Iris pigment epithelial cell (primary cell): Measurements from ENCODE around the gene VAV1.
"Not testable (repeated sequence)": the region's sequence is repeated elsewhere in the genome, so short reads cannot be mapped to it uniquely, and the experiment has no call there.

ENCODE experiments used
- DNase-seq: peaks from one replicate; pipeline ENCODE4 v3.0.0-alpha.2; 2011; ENCODE audit warnings: low read depth

Gene VAV1

GRCh38 chr19:6737873-6738786, 34.4 kb upstream of the VAV1 start:
- peak; percentile 86 for DNase-seq

- peak; percentile 47 for DNase-seq
Measured at GRCh38 chr19:6738787-6739389, 33.6 kb upstream of the VAV1 start.

DNA sequence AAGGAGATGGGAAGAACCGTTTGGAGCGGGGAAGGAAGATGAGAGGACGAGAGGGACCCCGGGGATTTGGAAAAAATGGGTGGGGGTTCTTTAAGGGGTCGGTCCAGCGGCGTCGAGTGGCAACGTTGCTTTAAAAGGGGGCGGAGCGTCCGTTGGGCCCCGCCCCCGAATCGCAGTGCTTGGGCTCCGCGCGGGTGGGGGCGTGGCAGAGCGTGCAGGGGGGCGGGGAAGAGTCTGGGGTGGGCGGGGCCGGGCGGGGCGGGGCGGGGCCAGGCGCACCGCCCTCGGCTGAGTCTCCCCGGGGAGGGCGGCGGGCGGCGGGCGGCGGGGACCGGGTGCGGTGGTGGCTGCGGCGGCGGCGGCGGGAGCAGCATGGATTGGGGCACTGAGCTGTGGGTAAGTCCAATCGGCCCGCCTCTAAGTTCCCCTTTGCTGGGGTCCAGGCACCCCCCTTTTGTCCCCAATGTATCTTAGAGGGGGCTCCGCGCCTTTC, 33.1 kb upstream of the VAV1 start, which contains the start of gene TRIP10:
Gene TRIP10, plus strand, starts transcription at position 291 of the 493 bp plus-strand sequence. Its CDS starts 82 bp downstream, at position 373.
- peak; percentile 68 for DNase-seq

DNA sequence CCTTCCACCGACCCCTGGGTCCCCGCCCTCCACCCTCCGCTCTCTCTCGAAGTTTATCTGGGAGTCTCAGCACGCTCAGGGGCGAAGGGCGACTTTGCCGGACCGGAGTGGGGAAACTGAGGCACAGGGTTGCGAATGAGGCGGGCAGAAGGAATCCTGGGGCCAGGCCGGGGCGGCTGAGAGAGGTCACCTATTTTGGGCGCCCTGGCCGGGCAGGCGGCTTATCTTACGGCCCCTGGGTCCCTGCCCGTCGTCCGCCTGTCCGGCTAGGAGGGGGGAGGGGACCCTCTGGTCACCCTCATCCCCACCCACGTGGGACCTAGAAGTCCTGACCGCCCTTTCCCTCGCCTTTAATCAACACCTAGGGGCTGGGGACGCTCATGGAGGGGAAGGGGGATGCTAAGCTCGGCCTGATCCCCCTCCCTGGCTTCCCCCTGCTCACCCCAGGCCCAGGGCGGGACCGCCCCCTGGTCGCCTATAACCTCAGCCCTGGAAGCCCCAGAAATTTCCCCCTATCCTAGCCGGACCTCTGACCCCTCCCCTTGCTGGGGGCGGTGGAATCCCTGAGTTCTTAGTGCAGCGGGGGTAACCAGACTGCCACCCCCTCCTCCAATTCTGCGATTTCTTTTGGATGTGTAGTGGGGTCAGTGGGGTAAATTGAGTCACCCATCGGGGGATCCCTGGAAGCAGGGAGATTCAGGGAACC, 32.5 kb upstream of the VAV1 start:
- no peak for DNase-seq

GRCh38 chr19:6740589-6741343, 31.7 kb upstream of the VAV1 start:
- DNase-seq = peak; percentile 33

GRCh38 chr19:6743066-6743465, 29.4 kb upstream of the VAV1 start:
- no peak for DNase-seq

GRCh38 chr19:6743714-6744380, 28.7 kb upstream of the VAV1 start:
- DNase-seq = peak; percentile 53

GRCh38 chr19:6744381-6745301, 27.9 kb upstream of the VAV1 start:
- peak; percentile 89 for DNase-seq

DNA sequence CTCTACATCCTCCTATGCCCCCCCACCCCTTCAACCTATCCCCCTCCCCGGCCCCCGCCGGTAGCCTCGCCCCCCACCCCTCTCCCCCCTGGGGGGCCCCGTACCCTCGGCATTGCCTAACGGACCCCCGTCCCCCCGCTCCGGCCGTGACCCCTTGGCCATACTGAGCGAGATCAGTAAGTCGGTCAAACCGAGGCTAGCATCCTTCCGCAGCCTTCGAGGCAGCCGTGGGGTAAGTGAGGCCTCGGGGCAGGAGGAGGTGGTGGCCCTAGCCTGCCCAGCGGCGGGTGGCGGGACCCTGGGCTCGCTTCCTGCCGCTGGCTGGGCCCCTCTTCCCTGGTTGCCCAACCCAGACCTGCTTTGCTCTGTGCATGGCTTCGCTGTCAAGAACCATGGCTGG, 26.5 kb upstream of the VAV1 start:
- no peak for DNase-seq

- not testable (repeated sequence) for DNase-seq
Measured at GRCh38 chr19:6748543-6748942, 24.0 kb upstream of the VAV1 start.

GRCh38 chr19:6750062-6750461, 22.4 kb upstream of the VAV1 start:
- no peak for DNase-seq

GRCh38 chr19:6751189-6751588, 21.3 kb upstream of the VAV1 start:
- DNase-seq = no peak

DNA sequence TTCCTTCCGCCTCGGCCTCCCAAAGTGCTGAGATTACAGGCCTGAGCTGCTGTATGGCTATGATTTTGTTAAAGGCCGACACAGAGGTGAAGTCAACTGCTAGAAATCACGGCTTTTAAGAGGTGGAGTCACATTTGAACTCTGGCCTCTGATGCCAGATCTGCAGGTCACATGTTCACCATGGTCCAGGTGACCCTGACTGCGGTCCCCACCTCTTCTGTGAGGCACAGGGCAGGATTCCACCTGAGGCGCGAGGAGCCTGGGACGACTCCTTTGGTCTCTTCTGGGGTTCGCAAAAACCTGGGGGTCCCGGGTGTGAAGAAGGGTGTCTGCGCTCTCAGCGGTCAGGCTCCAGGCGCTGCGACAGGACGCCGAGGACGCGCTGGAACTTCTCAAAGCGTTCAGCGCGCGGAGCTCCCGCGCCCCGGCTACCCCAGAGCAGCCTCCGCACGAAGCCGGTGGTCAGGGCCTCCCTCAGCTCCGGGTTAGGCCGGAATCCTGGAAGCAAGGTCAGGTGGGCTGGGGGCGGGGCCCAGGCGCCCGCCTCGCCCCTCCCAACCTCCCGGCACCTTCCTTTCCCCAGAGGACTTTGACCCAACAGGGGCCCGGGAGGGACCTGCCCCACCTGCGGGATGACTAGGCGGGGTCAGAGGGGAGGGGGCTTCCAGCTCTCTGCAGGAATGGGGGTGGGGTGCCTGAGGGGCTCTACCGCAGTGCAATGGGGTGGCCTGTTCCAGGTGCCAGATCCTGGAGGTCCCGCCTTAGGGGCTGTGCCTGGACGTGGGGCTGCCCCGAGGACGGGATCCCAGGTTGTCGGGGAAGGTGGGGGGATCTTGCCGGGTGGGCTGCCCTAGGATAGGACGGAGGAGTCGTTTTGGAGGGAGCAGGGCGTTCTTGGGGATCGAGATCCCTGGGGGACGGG, 20.0 kb upstream of the VAV1 start:
- DNase-seq = no peak

GRCh38 chr19:6753178-6754031, 19.1 kb upstream of the VAV1 start:
- DNase-seq = peak; percentile 75

DNA sequence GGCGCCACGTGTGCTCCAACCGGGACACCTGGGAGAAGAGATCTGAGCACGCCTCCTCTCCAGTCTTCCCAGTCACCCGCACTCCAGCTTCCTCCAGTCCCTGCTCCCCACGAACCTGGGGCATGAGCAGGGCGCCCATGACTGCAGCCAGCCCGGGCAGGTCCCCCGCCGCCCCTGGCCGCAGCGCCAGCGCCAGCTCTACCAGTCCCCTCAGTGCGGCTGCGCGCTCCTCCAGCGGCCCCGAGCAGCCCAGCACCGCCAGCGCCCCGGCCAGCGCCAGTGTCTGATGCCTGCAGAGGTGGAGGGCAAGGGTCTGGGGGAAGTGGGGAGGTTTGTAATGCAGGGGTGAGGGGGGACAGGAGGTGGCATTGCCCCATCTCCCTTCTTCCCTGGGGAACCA, 18.4 kb upstream of the VAV1 start:
- DNase-seq = no peak

DNA sequence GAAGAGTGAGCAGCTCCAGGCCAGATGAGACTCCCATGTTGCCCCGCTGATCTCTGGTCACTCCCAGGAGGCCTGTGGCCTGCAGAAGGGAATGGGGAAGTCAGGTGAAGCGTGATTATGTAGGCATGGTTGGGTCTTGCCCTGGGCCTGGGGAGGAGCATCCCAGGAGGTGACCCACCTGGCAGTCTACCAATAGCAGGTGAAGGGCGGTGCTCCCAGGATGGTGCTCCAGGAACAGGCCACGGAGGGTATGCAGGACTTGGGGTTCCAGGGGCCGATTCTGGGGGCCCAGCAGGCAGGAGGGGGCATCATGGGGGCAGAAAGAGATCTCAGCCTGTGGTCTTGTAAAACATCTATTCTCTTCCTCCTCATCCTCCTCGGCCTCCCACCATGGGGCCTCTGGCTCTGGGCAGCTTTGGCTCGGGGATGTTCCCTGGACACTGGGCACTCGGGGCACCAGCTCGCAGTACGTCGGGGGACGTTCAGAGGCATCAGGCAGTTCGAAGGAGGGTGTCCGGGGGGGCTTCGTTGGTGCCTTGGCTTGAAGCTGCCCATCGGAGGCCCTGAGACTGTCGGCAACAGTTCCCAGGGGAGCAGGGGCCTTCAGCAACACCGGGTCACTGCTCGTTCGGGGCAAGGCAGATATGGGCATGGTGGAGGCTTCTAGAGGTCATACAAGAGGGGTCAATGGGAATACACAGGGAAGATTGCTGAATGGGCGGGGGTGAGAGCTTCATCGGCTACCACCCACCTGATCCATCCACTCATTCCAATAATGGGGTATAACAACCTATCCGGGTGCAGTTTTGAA, 17.6 kb upstream of the VAV1 start:
- DNase-seq = no peak

- DNase-seq = no peak
Measured at GRCh38 chr19:6760606-6761005, 11.9 kb upstream of the VAV1 start.
